GM23248 (cell line): Measurements from ENCODE around the gene TMEM44. TPM values are rescaled to one million over a fixed set of nuclear protein-coding genes. Genes with fewer than 3 reads are reported as not detected.

ENCODE experiments used
- DNase-seq: peaks from one replicate; pipeline ENCODE4 v3.0.0-alpha.2; 2015
- H2AFZ ChIP-seq: fragments of 200-600 bp; sonication (generic); 2 replicates; pipeline ENCODE4 v1.6.1; 2016; ENCODE audit warnings: antibody characterized with exemption
- H3F3A ChIP-seq: fragments of 200-600 bp; sonication (generic); 2 replicates; pipeline ENCODE4 v1.6.1; 2016; ENCODE audit warnings: mild to moderate bottlenecking, antibody characterized with exemption, mixed run types; ENCODE audit not compliant: insufficient read depth
- H3K27ac ChIP-seq: fragments of 200-600 bp; sonication (generic); 2 replicates; pipeline ENCODE4 v1.5.1; 2016; ENCODE audit warnings: mild to moderate bottlenecking
- H3K27me3 ChIP-seq: fragments of 200-600 bp; sonication (generic); replicated peaks from 2 replicates; pipeline ENCODE4 v1.6.1; 2016; ENCODE audit warnings: mild to moderate bottlenecking; ENCODE audit not compliant: insufficient read depth
- H3K36me3 ChIP-seq: fragments of 200-600 bp; sonication (generic); 2 replicates; pipeline ENCODE4 v1.6.1; 2016; ENCODE audit warnings: low read depth, mild to moderate bottlenecking
- H3K4me1 ChIP-seq: fragments of 200-600 bp; sonication (generic); 2 replicates; pipeline ENCODE4 v1.6.1; 2016; ENCODE audit warnings: mild to moderate bottlenecking; ENCODE audit not compliant: insufficient read depth
- H3K4me2 ChIP-seq: fragments of 200-600 bp; sonication (generic); one replicate; pipeline ENCODE4 v1.6.1; 2016; ENCODE audit warnings: mild to moderate bottlenecking; ENCODE audit not compliant: unreplicated experiment
- H3K4me3 ChIP-seq: fragments of 200-600 bp; sonication (generic); 2 replicates; pipeline ENCODE4 v1.5.1; 2016; ENCODE audit warnings: mild to moderate bottlenecking
- H3K79me2 ChIP-seq: fragments of 200-600 bp; sonication (generic); 2 replicates; pipeline ENCODE4 v1.6.1; 2016; ENCODE audit warnings: mild to moderate bottlenecking; ENCODE audit not compliant: insufficient read depth
- H3K9ac ChIP-seq: fragments of 200-600 bp; sonication (generic); 2 replicates; pipeline ENCODE4 v1.6.1; 2016; ENCODE audit warnings: mild to moderate bottlenecking
- H3K9me2 ChIP-seq: fragments of 200-600 bp; sonication (generic); 2 replicates; pipeline ENCODE4 v1.6.1; 2016; ENCODE audit warnings: mixed run types, mild to moderate bottlenecking, moderate library complexity; ENCODE audit not compliant: insufficient read depth
- H3K9me3 ChIP-seq: fragments of 200-600 bp; sonication (generic); one replicate; pipeline ENCODE4 v1.6.1; 2017; ENCODE audit warnings: low read depth
- H4K20me1 ChIP-seq: fragments of 200-600 bp; sonication (generic); 2 replicates; pipeline ENCODE4 v1.6.0; 2016; ENCODE audit not compliant: insufficient read depth
- EZH2 ChIP-seq: fragments of 200-600 bp; sonication (generic); IDR thresholded peaks from 2 replicates; pipeline ENCODE4 v1.6.1; 2018; ENCODE audit warnings: antibody characterized with exemption, mild to moderate bottlenecking; ENCODE audit not compliant: insufficient read depth, poor library complexity, severe bottlenecking
- EZH2phosphoT487 ChIP-seq: fragments of 200-600 bp; sonication (generic); IDR thresholded peaks from 2 replicates; pipeline ENCODE4 v1.6.1; 2018; ENCODE audit warnings: antibody characterized with exemption, moderate library complexity, mild to moderate bottlenecking, low read depth; ENCODE audit not compliant: insufficient read depth
- WGBS, 2 experiments: methylation state at CpG; one replicate each; pipeline ENCODE4 v1.1.6; 2015 to 2017; ENCODE audit warnings: low lambda C conversion rate in 2 of 2, low coverage in 1 of 2; ENCODE audit errors: missing lambda C conversion rate in 2 of 2; 5-methylcytosine and 5-hydroxymethylcytosine counted together
- in situ Hi-C: fragments of 300-500 bp; cut with MboI; formaldehyde crosslinking; loops from 2 replicates; pipeline ENCODE4 v1.15.0; 2020
- polyA plus RNA-seq: library from polyadenylated mRNA; unstranded; fragments of >200 nt; fragmentation: Nextera tagmentation; extraction: Ambion mirVana; gene quantifications from 2 replicates; pipeline ENCODE4 v1.2.1, GENCODE V29; 2016
- total RNA-seq: library from RNA; depleted of rRNA; stranded (reverse); fragments of >200 nt; shearing (Covaris generic); gene quantifications from 2 replicates; pipeline ENCODE4 v1.2.3, GENCODE V29; 2014

Gene TMEM44
- total and polyA plus RNA-seq, 2 experiments from 2014 or later, result 13.1 to 14.6 TPM

GRCh38 chr3:194587438-194587931, 45.7 kb downstream of the TMEM44 start:
- in situ Hi-C loops, result no loop called here
- Histone ChIP-seq H3K4me1 (peaks cover 27% of the 10 kb centered on the region), H4K20me1 (no peaks in the 10 kb centered on the region), H3K27me3 (no peaks in the 10 kb centered on the region), H3F3A (peaks cover 41% of the 10 kb centered on the region), H3K9me3 (no peaks in the 10 kb centered on the region), H2AFZ (no peak overlapping the region), H3K9me2 (no peaks in the 10 kb centered on the region), H3K36me3 (no peaks in the 10 kb centered on the region), H3K27ac (peak overlapping the region; percentile 79), H3K4me2 (no peak overlapping the region), H3K79me2 (peaks cover 11% of the 10 kb centered on the region), H3K9ac (peak overlapping the region; percentile 48; the same call in 1 of the 2 replicates), H3K4me3 (no peak overlapping the region)
- WGBS, 2 experiments, result 81% methylated on average over 14 of the region's 14 CpGs
- peak; percentile 54 for DNase-seq
- TF ChIP-seq EZH2, result no peak
- TF ChIP-seq EZH2phosphoT487, result no peak

GRCh38 chr3:194586836-194587235, 46.4 kb downstream of the TMEM44 start:
- Histone ChIP-seq H3K9me2 (no peaks in the 10 kb centered on the region), H3K9me3 (no peaks in the 10 kb centered on the region), H3K4me3 (no peak overlapping the region), H3K36me3 (no peaks in the 10 kb centered on the region), H3K4me2 (no peak overlapping the region), H3K79me2 (peaks cover 11% of the 10 kb centered on the region), H3K4me1 (peaks cover 25% of the 10 kb centered on the region), H3F3A (peaks cover 37% of the 10 kb centered on the region), H3K27me3 (no peaks in the 10 kb centered on the region), H3K27ac (peak overlapping the region; percentile 79), H4K20me1 (no peaks in the 10 kb centered on the region), H3K9ac (peak overlapping the region; percentile 48), H2AFZ (no peak overlapping the region)
- WGBS, 2 experiments, result 55 to 64% methylated on average over 2 of the region's 2 CpGs
- peak; percentile 88 for DNase-seq
- TF ChIP-seq EZH2phosphoT487, result no peak
- no peak for TF ChIP-seq EZH2
- in situ Hi-C loops, result no loop called here

GRCh38 chr3:194585880-194586281, 47.3 kb downstream of the TMEM44 start:
- H3F3A ChIP-seq, result peaks cover 37% of the 10 kb centered on the region
- H3K4me3 ChIP-seq, result no peak overlapping the region
- H2AFZ ChIP-seq, result no peak overlapping the region
- no peaks in the 10 kb centered on the region for H3K9me2 ChIP-seq
- H3K27me3 ChIP-seq, result no peaks in the 10 kb centered on the region
- no peak for DNase-seq
- in situ Hi-C loops, result no loop called here
- H3K4me1 ChIP-seq, result peaks cover 25% of the 10 kb centered on the region
- TF ChIP-seq EZH2phosphoT487 (no peak), EZH2 (no peak)
- no peak overlapping the region for H3K4me2 ChIP-seq
- no peak overlapping the region for H3K27ac ChIP-seq
- no peaks in the 10 kb centered on the region for H4K20me1 ChIP-seq
- H3K36me3 ChIP-seq, result no peaks in the 10 kb centered on the region
- no peaks in the 10 kb centered on the region for H3K9me3 ChIP-seq
- WGBS, 2 experiments, result 82 to 85% methylated on average over 5 of the region's 5 CpGs
- H3K79me2 ChIP-seq, result peaks cover 11% of the 10 kb centered on the region
- H3K9ac ChIP-seq, result no peak overlapping the region

GRCh38 chr3:194584866-194585265, 48.4 kb downstream of the TMEM44 start:
- peak overlapping the region; percentile 97 for H3K4me3 ChIP-seq
- peaks cover 11% of the 10 kb centered on the region for H3K79me2 ChIP-seq
- H3F3A ChIP-seq, result peaks cover 37% of the 10 kb centered on the region
- peak overlapping the region; percentile 97 for H3K9ac ChIP-seq
- no peaks in the 10 kb centered on the region for H3K9me2 ChIP-seq
- no peaks in the 10 kb centered on the region for H3K9me3 ChIP-seq
- H2AFZ ChIP-seq, result no peak overlapping the region
- H3K27me3 ChIP-seq, result no peaks in the 10 kb centered on the region
- peak overlapping the region; percentile 88 for H3K4me2 ChIP-seq
- peaks cover 25% of the 10 kb centered on the region for H3K4me1 ChIP-seq
- no peaks in the 10 kb centered on the region for H4K20me1 ChIP-seq
- DNase-seq, result peak; percentile 53
- no peaks in the 10 kb centered on the region for H3K36me3 ChIP-seq
- 79 to 86% methylated on average over 1 of the region's 1 CpG for WGBS, 2 experiments
- peak overlapping the region; percentile 99 for H3K27ac ChIP-seq
- TF ChIP-seq EZH2phosphoT487 (no peak), EZH2 (no peak)
- in situ Hi-C loops, result no loop called here

GRCh38 chr3:194584320-194584776, 48.9 kb downstream of the TMEM44 start:
- no peaks in the 10 kb centered on the region for H3K27me3 ChIP-seq
- H3K4me1 ChIP-seq, result peaks cover 25% of the 10 kb centered on the region
- H3K36me3 ChIP-seq, result no peaks in the 10 kb centered on the region
- peak overlapping the region; percentile 97 for H3K9ac ChIP-seq
- DNase-seq, result peak; percentile 52
- H4K20me1 ChIP-seq, result no peaks in the 10 kb centered on the region
- peak overlapping the region; percentile 97 for H3K4me3 ChIP-seq
- H2AFZ ChIP-seq, result no peak overlapping the region; the same call in 1 of the 2 replicates
- H3K9me2 ChIP-seq, result no peaks in the 10 kb centered on the region
- TF ChIP-seq EZH2phosphoT487 (no peak), EZH2 (no peak)
- peaks cover 38% of the 10 kb centered on the region for H3F3A ChIP-seq
- H3K27ac ChIP-seq, result peak overlapping the region; percentile 99
- in situ Hi-C loops, result no loop called here
- 20 to 25% methylated on average over 7 of the region's 7 CpGs for WGBS, 2 experiments
- peak overlapping the region; percentile 88 for H3K4me2 ChIP-seq
- H3K9me3 ChIP-seq, result no peaks in the 10 kb centered on the region
- peaks cover 11% of the 10 kb centered on the region for H3K79me2 ChIP-seq
